ENCODE measurements around the gene KIF16B. TPM values are rescaled to one million over a fixed set of nuclear protein-coding genes. Genes with fewer than 3 reads are reported as not detected.

Gene KIF16B
- total RNA-seq, 1 experiment from 2014 or later: 7.0 TPM

DNA sequence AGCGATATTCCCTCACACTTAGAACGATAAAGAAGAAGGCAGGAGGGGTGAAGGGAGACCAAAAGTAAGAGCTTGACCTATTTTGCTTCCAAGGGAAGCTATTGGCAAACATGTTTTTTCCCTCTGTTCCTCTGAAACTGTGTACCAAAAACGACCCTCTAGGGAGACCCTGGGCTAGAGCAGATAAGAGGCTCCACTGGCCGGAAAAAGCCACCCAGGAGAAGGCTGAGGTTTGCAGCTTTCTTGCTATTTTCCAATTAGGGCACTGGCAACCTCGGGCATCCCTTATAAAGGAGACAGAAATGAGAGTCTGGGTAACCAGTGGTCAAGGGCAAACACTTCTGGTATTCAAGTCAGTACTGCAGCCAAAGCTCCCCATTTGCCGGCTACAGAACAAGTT lies 168.0 kb downstream of the KIF16B start:
- ChIA-PET CTCF (no interaction called here), POLR2A (no interaction called here), RAD21 (ENCODE audit: low non-redundant PET in 1 of 2, low total read pairs in 2 of 2, uncharacterized antibody in 2 of 2, unreplicated experiment in 2 of 2) (no interaction called here)
- Histone ChIP-seq H4K20me1 (ENCODE audit: insufficient read depth) (no peaks in the 10 kb centered on the region), H3K9me3 (ENCODE audit: control insufficient read depth in 1 of 2, insufficient read depth in 1 of 2, low read depth in 1 of 2, low read length in 2 of 2) (no peaks in the 10 kb centered on the region), H3K4me1 (ENCODE audit: control insufficient read depth in 1 of 2, insufficient read depth in 2 of 2, low read length in 2 of 2) (no peaks in the 10 kb centered on the region), H3K36me3 (ENCODE audit: control insufficient read depth in 1 of 2, insufficient read depth in 2 of 2, low read length in 2 of 2) (no peaks in the 10 kb centered on the region), H3K9me2 (ENCODE audit: insufficient read depth) (no peaks in the 10 kb centered on the region), H3K27ac (ENCODE audit: low read depth, low read length) (no peak overlapping the region), H3K27me3 (ENCODE audit: insufficient read depth, low read length) (no peaks in the 10 kb centered on the region), H3K9ac (ENCODE audit: low read length) (no peak overlapping the region), H3K4me3 (replicated peaks in 1 of 2; ENCODE audit: low read depth in 1 of 2, low read length in 2 of 2) (no peak overlapping the region), H3K79me2 (ENCODE audit: insufficient read depth, low read length) (no peaks in the 10 kb centered on the region), H2AFZ (ENCODE audit: low read depth, low read length, poor library complexity, severe bottlenecking) (no peak overlapping the region), H3K4me2 (ENCODE audit: low read length) (no peak overlapping the region)
- no peak for TF ChIP-seq SRF (IDR thresholded peaks at IDR 0.05; ENCODE audit: low read depth)
- intact Hi-C loops (cut with micrococcal nuclease): no loop called here
- no TSS peak for BruUV-seq (replicated peaks)
- DNase-seq (ENCODE audit: low read depth, low spot score) (no peak), ATAC-seq (no peak)

DNA sequence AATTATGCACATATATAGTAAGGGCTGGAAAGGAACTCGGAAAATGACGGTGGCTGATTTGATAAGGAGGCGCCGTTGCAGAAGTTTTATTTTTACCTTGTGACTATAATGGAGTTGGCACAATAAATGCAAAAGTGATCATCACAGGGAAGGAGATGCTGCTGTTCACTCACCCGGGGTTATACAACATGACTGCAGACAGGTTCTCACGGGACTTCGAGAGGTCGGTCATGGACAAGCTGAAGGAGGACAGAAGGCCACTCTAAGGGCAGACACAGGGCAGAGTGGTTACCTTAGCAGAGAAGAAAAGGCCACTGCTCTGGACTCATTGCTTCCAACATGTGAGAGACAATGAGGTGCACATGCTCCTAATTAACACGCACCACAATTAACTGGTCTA lies 168.6 kb downstream of the KIF16B start:
- intact Hi-C loops (cut with micrococcal nuclease): no loop called here
- DNase-seq (ENCODE audit: low read depth, low spot score): no peak
- POLR2A ChIA-PET: no interaction called here

DNA sequence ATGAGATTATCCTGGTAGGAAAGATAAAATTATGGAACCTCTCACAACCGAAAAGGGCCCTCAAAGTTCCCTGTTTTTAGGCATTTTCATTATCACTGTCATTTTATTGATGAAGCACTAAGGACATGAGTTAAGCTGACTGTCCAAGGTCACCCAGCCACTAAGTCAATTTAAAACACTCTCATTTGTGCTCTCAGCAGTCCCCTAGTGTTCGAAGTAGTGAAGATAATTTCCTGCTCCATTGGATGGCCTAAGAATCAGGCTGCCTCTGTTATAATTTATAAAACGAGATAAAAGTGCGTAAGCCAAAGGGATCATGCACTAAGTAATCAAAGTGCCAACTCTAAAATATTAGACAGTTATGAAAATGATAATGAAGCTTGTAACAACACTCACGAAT lies 169.1 kb downstream of the KIF16B start:
- H3K4me3 ChIP-seq (replicated peaks in 1 of 2; ENCODE audit: low read depth in 1 of 2, low read length in 2 of 2): no peak overlapping the region
- H3K27me3 ChIP-seq (ENCODE audit: insufficient read depth, low read length): no peaks in the 10 kb centered on the region
- RAD21 ChIA-PET (ENCODE audit: low non-redundant PET in 1 of 2, low total read pairs in 2 of 2, uncharacterized antibody in 2 of 2, unreplicated experiment in 2 of 2): no interaction called here
- no peak for DNase-seq (ENCODE audit: low read depth, low spot score)
- H3K79me2 ChIP-seq (ENCODE audit: insufficient read depth, low read length): no peaks in the 10 kb centered on the region
- no peaks in the 10 kb centered on the region for H3K36me3 ChIP-seq (ENCODE audit: control insufficient read depth in 1 of 2, insufficient read depth in 2 of 2, low read length in 2 of 2)
- no peak overlapping the region for H2AFZ ChIP-seq (ENCODE audit: low read depth, low read length, poor library complexity, severe bottlenecking)
- H3K9ac ChIP-seq (ENCODE audit: low read length): no peak overlapping the region
- CTCF ChIA-PET: no interaction called here
- H3K27ac ChIP-seq (ENCODE audit: low read depth, low read length): no peak overlapping the region
- BruUV-seq (replicated peaks): no TSS peak
- H3K4me2 ChIP-seq (ENCODE audit: low read length): no peak overlapping the region
- no peak for ATAC-seq
- H3K9me3 ChIP-seq (ENCODE audit: control insufficient read depth in 1 of 2, insufficient read depth in 1 of 2, low read depth in 1 of 2, low read length in 2 of 2): no peaks in the 10 kb centered on the region
- H4K20me1 ChIP-seq (ENCODE audit: insufficient read depth): no peaks in the 10 kb centered on the region
- TF ChIP-seq ZFX (IDR thresholded peaks at IDR 0.05) (no peak), CEBPB (IDR thresholded peaks at IDR 0.05; ENCODE audit: low read depth) (no peak), SRF (IDR thresholded peaks at IDR 0.05; ENCODE audit: low read depth) (no peak), JUND (IDR thresholded peaks at IDR 0.05) (no peak), POLR2AphosphoS5 (IDR thresholded peaks at IDR 0.05; ENCODE audit: low read depth, low read length) (no peak), EGR1 (IDR thresholded peaks at IDR 0.05; ENCODE audit: low read depth) (no peak), EZH2 (IDR thresholded peaks at IDR 0.05) (no peak), CBX3 (IDR thresholded peaks at IDR 0.05; ENCODE audit: low read depth) (no peak), SP1 (IDR thresholded peaks at IDR 0.05; ENCODE audit: low read depth) (no peak), RAD21 (IDR thresholded peaks at IDR 0.05; ENCODE audit: low read depth) (no peak)
- TF ChIP-seq, protein P1, sequence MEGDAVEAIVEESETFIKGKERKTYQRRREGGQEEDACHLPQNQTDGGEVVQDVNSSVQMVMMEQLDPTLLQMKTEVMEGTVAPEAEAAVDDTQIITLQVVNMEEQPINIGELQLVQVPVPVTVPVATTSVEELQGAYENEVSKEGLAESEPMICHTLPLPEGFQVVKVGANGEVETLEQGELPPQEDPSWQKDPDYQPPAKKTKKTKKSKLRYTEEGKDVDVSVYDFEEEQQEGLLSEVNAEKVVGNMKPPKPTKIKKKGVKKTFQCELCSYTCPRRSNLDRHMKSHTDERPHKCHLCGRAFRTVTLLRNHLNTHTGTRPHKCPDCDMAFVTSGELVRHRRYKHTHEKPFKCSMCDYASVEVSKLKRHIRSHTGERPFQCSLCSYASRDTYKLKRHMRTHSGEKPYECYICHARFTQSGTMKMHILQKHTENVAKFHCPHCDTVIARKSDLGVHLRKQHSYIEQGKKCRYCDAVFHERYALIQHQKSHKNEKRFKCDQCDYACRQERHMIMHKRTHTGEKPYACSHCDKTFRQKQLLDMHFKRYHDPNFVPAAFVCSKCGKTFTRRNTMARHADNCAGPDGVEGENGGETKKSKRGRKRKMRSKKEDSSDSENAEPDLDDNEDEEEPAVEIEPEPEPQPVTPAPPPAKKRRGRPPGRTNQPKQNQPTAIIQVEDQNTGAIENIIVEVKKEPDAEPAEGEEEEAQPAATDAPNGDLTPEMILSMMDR (IDR thresholded peaks at IDR 0.05 in 2 of 3, conservative IDR thresholded peaks at IDR 0.05 in 1 of 3; ENCODE audit: borderline replicate concordance in 1 of 3, insufficient read depth in 1 of 3, low read depth in 2 of 3, low read length in 2 of 3): no peak
- TF ChIP-seq, protein P2, sequence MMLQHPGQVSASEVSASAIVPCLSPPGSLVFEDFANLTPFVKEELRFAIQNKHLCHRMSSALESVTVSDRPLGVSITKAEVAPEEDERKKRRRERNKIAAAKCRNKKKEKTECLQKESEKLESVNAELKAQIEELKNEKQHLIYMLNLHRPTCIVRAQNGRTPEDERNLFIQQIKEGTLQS (IDR thresholded peaks at IDR 0.05): no peak
- TF ChIP-seq, protein P3, sequence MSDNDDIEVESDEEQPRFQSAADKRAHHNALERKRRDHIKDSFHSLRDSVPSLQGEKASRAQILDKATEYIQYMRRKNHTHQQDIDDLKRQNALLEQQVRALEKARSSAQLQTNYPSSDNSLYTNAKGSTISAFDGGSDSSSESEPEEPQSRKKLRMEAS (IDR thresholded peaks at IDR 0.05): no peak
- POLR2A ChIA-PET: no interaction called here
- intact Hi-C loops (cut with micrococcal nuclease): no loop called here
- H3K4me1 ChIP-seq (ENCODE audit: control insufficient read depth in 1 of 2, insufficient read depth in 2 of 2, low read length in 2 of 2): no peaks in the 10 kb centered on the region
- no peaks in the 10 kb centered on the region for H3K9me2 ChIP-seq (ENCODE audit: insufficient read depth)

More for the DNA sequence above, 168.6 kb downstream of the KIF16B start:
- Histone ChIP-seq H3K27me3 (ENCODE audit: insufficient read depth, low read length) (no peaks in the 10 kb centered on the region), H3K79me2 (ENCODE audit: insufficient read depth, low read length) (no peaks in the 10 kb centered on the region), H3K4me1 (ENCODE audit: control insufficient read depth in 1 of 2, insufficient read depth in 2 of 2, low read length in 2 of 2) (no peaks in the 10 kb centered on the region), H3K9me3 (ENCODE audit: control insufficient read depth in 1 of 2, insufficient read depth in 1 of 2, low read depth in 1 of 2, low read length in 2 of 2) (no peaks in the 10 kb centered on the region), H2AFZ (ENCODE audit: low read depth, low read length, poor library complexity, severe bottlenecking) (no peak overlapping the region), H4K20me1 (ENCODE audit: insufficient read depth) (no peaks in the 10 kb centered on the region), H3K9ac (ENCODE audit: low read length) (no peak overlapping the region), H3K9me2 (ENCODE audit: insufficient read depth) (no peaks in the 10 kb centered on the region), H3K4me2 (ENCODE audit: low read length) (no peak overlapping the region), H3K36me3 (ENCODE audit: control insufficient read depth in 1 of 2, insufficient read depth in 2 of 2, low read length in 2 of 2) (no peaks in the 10 kb centered on the region), H3K27ac (ENCODE audit: low read depth, low read length) (no peak overlapping the region), H3K4me3 (replicated peaks in 1 of 2; ENCODE audit: low read depth in 1 of 2, low read length in 2 of 2) (no peak overlapping the region)
- RAD21 ChIA-PET (ENCODE audit: low non-redundant PET in 1 of 2, low total read pairs in 2 of 2, uncharacterized antibody in 2 of 2, unreplicated experiment in 2 of 2): no interaction called here
- BruUV-seq (replicated peaks): no TSS peak
- TF ChIP-seq ZNF274 (IDR thresholded peaks at IDR 0.05; ENCODE audit: low read depth, low read length) (no peak), POLR2A (IDR thresholded peaks at IDR 0.05; ENCODE audit: borderline replicate concordance, extremely low read depth, insufficient read depth, insufficient read length) (no peak), SIN3A (IDR thresholded peaks at IDR 0.05; ENCODE audit: low read depth) (no peak)
- ATAC-seq: no peak
- CTCF ChIA-PET: no interaction called here
